Caco-2 (cell line): ENCODE data around the gene FAM204A. TPM values are rescaled to one million over a fixed set of nuclear protein-coding genes. Genes with fewer than 3 reads are reported as not detected.

Source experiments
- BruUV-seq: library from RNA; stranded (reverse); fragments of 400-500 nt; replicated peaks from 2 replicates; lab custom pipeline; 2021; lab: Mats Ljungman, UMichigan
- CTCF ChIA-PET: fragments of 300-600 bp; sonication (Branson Sonifier 250); formaldehyde crosslinking; loops from one replicate; lab custom pipeline; 2022; ENCODE audit warnings: antibody characterized with exemption; lab: Charles Lee
- POLR2A ChIA-PET: fragments of 300-600 bp; sonication (Branson Sonifier 250); formaldehyde crosslinking; loops from one replicate; lab custom pipeline; 2022; ENCODE audit warnings: antibody characterized with exemption; lab: Charles Lee
- DNase-seq, 2 experiments: peaks; one replicate each; pipeline versions ENCODE4 v3.0.0 to v3.0.0-alpha.2; 2020 to 2022
- H3K27me3 ChIP-seq: replicated peaks from 2 replicates; pipeline ENCODE4 v1.6.0; 2011; ENCODE audit warnings: low read length; ENCODE audit not compliant: control insufficient read depth, insufficient read depth
- H3K36me3 ChIP-seq: 2 replicates; pipeline ENCODE4 v1.5.1; 2011; ENCODE audit warnings: low read length; ENCODE audit not compliant: control insufficient read depth, insufficient read depth
- H3K4me1 ChIP-seq: fragments of 250-450 bp; sonication (Bioruptor Pico); 2 replicates; pipeline ENCODE4 v1.5.1; 2020; ENCODE audit warnings: mild to moderate bottlenecking
- H3K4me3 ChIP-seq: 2 replicates; pipeline ENCODE4 v1.5.1; 2011; ENCODE audit warnings: low read depth, mild to moderate bottlenecking, control low read depth, low read length
- H3K9me3 ChIP-seq: fragments of 250-450 bp; sonication (Bioruptor Pico); 2 replicates; pipeline ENCODE4 v1.5.1; 2020; ENCODE audit warnings: mild to moderate bottlenecking, moderate library complexity
- H3K27ac Mint-ChIP-seq: one replicate; pipeline ENCODE4 v1.8.0; 2022; ENCODE audit warnings: mixed read lengths; ENCODE audit not compliant: unreplicated experiment
- H3K27me3 Mint-ChIP-seq: one replicate; pipeline ENCODE4 v1.8.0; 2022; ENCODE audit warnings: mixed read lengths; ENCODE audit not compliant: insufficient read depth, unreplicated experiment
- H3K36me3 Mint-ChIP-seq: one replicate; pipeline ENCODE4 v1.8.0; 2022; ENCODE audit warnings: mild to moderate bottlenecking, mixed read lengths; ENCODE audit not compliant: insufficient read depth, unreplicated experiment
- H3K4me1 Mint-ChIP-seq: one replicate; pipeline ENCODE4 v1.8.0; 2022; ENCODE audit warnings: low read depth, mixed read lengths; ENCODE audit not compliant: unreplicated experiment
- H3K4me3 Mint-ChIP-seq: one replicate; pipeline ENCODE4 v1.8.0; 2022; ENCODE audit warnings: mild to moderate bottlenecking, moderate library complexity, mixed read lengths; ENCODE audit not compliant: unreplicated experiment
- H3K9me3 Mint-ChIP-seq: one replicate; pipeline ENCODE4 v1.8.0; 2022; ENCODE audit warnings: mixed read lengths; ENCODE audit not compliant: unreplicated experiment
- intact Hi-C: fragments of 100-400 bp; cut with micrococcal nuclease; formaldehyde crosslinking; loops from one replicate; pipeline ENCODE4 v1.10.0; 2022; ENCODE audit not compliant: unreplicated experiment
- total RNA-seq: library from RNA; stranded (reverse); gene quantifications from 2 replicates; pipeline ENCODE4 v1.2.3, GENCODE V29; 2022
- TF ChIP-seq, protein P1 (sequence below), 2 experiments: fragments of 200-600 bp in 1 of 2; IDR thresholded peaks; 1 replicate in 1 of 2; 2 replicates in 1 of 2; pipeline versions ENCODE4 v1.5.1 to v1.8.0; 2011 to 2022; ENCODE audit warnings: antibody characterized with exemption in 1 of 2, control low read depth in 1 of 2, inconsistent platforms in 1 of 2, low read depth in 1 of 2, low read length in 1 of 2, mild to moderate bottlenecking in 1 of 2, moderate library complexity in 1 of 2; ENCODE audit not compliant: insufficient read depth in 1 of 2, severe bottlenecking in 1 of 2, unreplicated experiment in 1 of 2

Gene FAM204A
- total RNA-seq, 1 experiment from 2014 or later = 68.7 TPM

DNA sequence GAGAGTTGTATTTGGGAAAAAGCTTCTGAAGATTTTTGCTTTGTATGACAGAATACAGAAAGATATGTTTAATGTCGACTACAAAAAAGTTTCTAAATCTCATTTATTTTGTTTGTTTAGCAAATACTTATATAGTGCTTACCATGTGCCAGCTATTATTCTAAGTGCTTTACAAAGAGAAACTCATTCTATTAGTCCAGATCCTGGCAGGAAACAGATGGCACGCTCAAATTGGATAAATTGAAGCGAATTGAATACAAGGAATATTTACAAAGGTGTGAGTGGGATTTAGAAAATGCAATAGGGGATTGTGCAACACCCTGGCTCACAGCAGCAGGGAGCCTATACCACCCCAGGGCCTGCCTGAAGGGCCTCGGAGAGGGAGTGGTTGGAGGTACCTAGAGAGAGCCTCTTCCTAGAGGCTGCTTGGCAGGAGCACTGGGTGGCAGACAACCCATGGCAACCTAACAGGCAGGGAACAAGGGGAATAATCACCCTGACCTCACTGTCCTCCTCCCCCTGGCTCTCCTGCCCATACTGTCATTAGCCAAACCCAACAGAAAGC is 27.6 kb upstream of the FAM204A start:
- CTCF ChIA-PET = no interaction called here
- Histone ChIP-seq H3K9me3 (peaks cover 10% of the 10 kb centered on the region), H3K36me3 (no peaks in the 10 kb centered on the region), H3K4me3 (no peak overlapping the region), H3K27me3 (no peaks in the 10 kb centered on the region), H3K4me1 (peaks cover 5% of the 10 kb centered on the region)
- H3K36me3 Mint-ChIP-seq = no peaks in the 10 kb centered on the region
- intact Hi-C loops = no loop called here
- no TSS peak for BruUV-seq
- peaks cover 7% of the 10 kb centered on the region for H3K27me3 Mint-ChIP-seq
- POLR2A ChIA-PET = no interaction called here
- H3K4me3 Mint-ChIP-seq = no peak overlapping the region
- TF ChIP-seq, protein P1, sequence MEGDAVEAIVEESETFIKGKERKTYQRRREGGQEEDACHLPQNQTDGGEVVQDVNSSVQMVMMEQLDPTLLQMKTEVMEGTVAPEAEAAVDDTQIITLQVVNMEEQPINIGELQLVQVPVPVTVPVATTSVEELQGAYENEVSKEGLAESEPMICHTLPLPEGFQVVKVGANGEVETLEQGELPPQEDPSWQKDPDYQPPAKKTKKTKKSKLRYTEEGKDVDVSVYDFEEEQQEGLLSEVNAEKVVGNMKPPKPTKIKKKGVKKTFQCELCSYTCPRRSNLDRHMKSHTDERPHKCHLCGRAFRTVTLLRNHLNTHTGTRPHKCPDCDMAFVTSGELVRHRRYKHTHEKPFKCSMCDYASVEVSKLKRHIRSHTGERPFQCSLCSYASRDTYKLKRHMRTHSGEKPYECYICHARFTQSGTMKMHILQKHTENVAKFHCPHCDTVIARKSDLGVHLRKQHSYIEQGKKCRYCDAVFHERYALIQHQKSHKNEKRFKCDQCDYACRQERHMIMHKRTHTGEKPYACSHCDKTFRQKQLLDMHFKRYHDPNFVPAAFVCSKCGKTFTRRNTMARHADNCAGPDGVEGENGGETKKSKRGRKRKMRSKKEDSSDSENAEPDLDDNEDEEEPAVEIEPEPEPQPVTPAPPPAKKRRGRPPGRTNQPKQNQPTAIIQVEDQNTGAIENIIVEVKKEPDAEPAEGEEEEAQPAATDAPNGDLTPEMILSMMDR (IDR thresholded peaks at IDR 0.05; ENCODE audit: insufficient read depth in 1 of 2, low read depth in 1 of 2, low read length in 1 of 2, severe bottlenecking in 1 of 2, unreplicated experiment in 1 of 2) = no peak
- H3K9me3 Mint-ChIP-seq = peaks cover 29% of the 10 kb centered on the region
- no peak overlapping the region for H3K27ac Mint-ChIP-seq
- DNase-seq = no peak
- peaks cover 9% of the 10 kb centered on the region for H3K4me1 Mint-ChIP-seq

DNA sequence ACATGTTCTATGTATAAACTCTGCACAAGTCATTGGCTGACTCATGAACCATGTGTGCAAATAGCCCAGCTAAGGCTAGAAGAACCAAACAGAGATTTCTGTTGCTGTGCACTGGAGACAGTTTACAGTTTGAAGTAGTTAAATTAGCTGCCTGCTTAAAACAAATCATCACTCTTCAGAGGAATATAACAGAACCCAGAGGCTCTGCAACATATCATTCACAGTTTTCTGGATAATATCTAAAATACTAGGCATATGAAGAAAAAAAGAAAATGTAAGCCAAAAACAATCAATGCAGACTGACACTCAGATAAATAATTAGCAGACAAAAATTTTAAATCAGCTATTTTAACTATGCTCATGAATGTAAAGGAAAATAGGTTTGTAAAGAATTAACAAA is 23.6 kb upstream of the FAM204A start:
- Mint-ChIP-seq H3K4me3 (no peak overlapping the region), H3K27me3 (peaks cover 3% of the 10 kb centered on the region), H3K36me3 (no peaks in the 10 kb centered on the region), H3K4me1 (no peaks in the 10 kb centered on the region), H3K27ac (no peak overlapping the region), H3K9me3 (peaks cover 29% of the 10 kb centered on the region)
- ChIA-PET CTCF (no interaction called here), POLR2A (no interaction called here)
- Histone ChIP-seq H3K36me3 (no peaks in the 10 kb centered on the region), H3K4me3 (no peak overlapping the region), H3K27me3 (no peaks in the 10 kb centered on the region), H3K4me1 (no peaks in the 10 kb centered on the region), H3K9me3 (peaks cover 10% of the 10 kb centered on the region)
- DNase-seq = no peak
- TF ChIP-seq, protein P1 (IDR thresholded peaks at IDR 0.05; ENCODE audit: insufficient read depth in 1 of 2, low read depth in 1 of 2, low read length in 1 of 2, severe bottlenecking in 1 of 2, unreplicated experiment in 1 of 2) = no peak
- intact Hi-C loops = no loop called here
- BruUV-seq = no TSS peak

DNA sequence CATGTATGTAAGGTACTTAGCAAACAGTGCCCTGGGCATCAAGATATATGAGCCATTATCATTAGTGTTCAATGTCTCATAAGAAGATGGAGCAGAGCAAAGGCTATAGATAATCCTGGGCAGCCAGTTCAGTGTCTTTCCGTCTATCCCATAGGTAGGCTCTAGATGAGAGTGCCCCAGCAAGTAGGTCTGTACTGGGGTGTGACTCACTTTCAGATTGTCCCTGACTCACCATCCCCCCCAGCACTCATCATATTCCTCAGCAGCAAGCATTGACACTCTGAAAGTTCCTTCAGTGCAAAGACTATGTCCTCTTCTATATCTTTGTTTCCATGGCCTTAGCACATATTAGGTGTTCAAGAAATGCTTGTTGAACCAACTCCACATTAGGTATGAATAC is 20.0 kb upstream of the FAM204A start:
- no peaks in the 10 kb centered on the region for H3K27me3 ChIP-seq
- H3K4me3 Mint-ChIP-seq = no peak overlapping the region
- intact Hi-C loops = no loop called here
- H3K4me1 ChIP-seq = no peaks in the 10 kb centered on the region
- peaks cover 10% of the 10 kb centered on the region for H3K9me3 ChIP-seq
- no peaks in the 10 kb centered on the region for H3K4me1 Mint-ChIP-seq
- ChIA-PET CTCF (no interaction called here), POLR2A (no interaction called here)
- H3K27me3 Mint-ChIP-seq = no peaks in the 10 kb centered on the region
- no peak overlapping the region for H3K4me3 ChIP-seq
- DNase-seq = no peak
- TF ChIP-seq, protein P1 (IDR thresholded peaks at IDR 0.05; ENCODE audit: insufficient read depth in 1 of 2, low read depth in 1 of 2, low read length in 1 of 2, severe bottlenecking in 1 of 2, unreplicated experiment in 1 of 2) = no peak
- no TSS peak for BruUV-seq
- no peaks in the 10 kb centered on the region for H3K36me3 Mint-ChIP-seq
- peaks cover 22% of the 10 kb centered on the region for H3K9me3 Mint-ChIP-seq
- no peaks in the 10 kb centered on the region for H3K36me3 ChIP-seq
- no peak overlapping the region for H3K27ac Mint-ChIP-seq
